CD4-positive, alpha-beta memory T cell (primary cell): ENCODE results near the gene CD93. TPM values are rescaled to one million over a fixed set of nuclear protein-coding genes. Genes with fewer than 3 reads are reported as not detected.

Experiments used
- CTCF ChIA-PET: fragments of 350-600 bp; sonication (Branson Sonifier 250); formaldehyde crosslinking; loops from one replicate; lab custom pipeline; 2021; ENCODE audit warnings: inconsistent platforms; ENCODE audit not compliant: partially characterized antibody; lab: Charles Lee
- POLR2A ChIA-PET: fragments of 350-600 bp; sonication (Branson Sonifier 250); formaldehyde crosslinking; loops from one replicate; lab custom pipeline; 2021; ENCODE audit not compliant: partially characterized antibody; lab: Charles Lee
- DNase-seq, 5 donors: peaks; one replicate each; pipeline versions ENCODE4 v3.0.0 to v3.0.0-alpha.2; 2020 to 2022; ENCODE audit warnings: mixed read lengths in 1 of 5
- H3K27ac ChIP-seq: one replicate; pipeline ENCODE4 v1.7.0; 2013; ENCODE audit warnings: low read depth, low read length
- H3K27me3 ChIP-seq: 2 replicates; pipeline ENCODE4 v1.7.0; 2013; ENCODE audit warnings: mild to moderate bottlenecking, low read length, moderate library complexity; ENCODE audit not compliant: insufficient read depth
- H3K36me3 ChIP-seq: 2 replicates; pipeline ENCODE4 v1.7.0; 2013; ENCODE audit warnings: mild to moderate bottlenecking, low read length, moderate library complexity; ENCODE audit not compliant: insufficient read depth
- H3K4me1 ChIP-seq: 2 replicates; pipeline ENCODE4 v1.7.0; 2013; ENCODE audit warnings: mild to moderate bottlenecking, low read length, moderate library complexity; ENCODE audit not compliant: insufficient read depth
- H3K4me3 ChIP-seq, 2 donors: one replicate each; pipeline ENCODE4 v1.7.0; 2013; ENCODE audit warnings: low read length in 2 of 2, mild to moderate bottlenecking in 1 of 2
- H3K9me3 ChIP-seq, 2 donors: one replicate each; pipeline ENCODE4 v1.7.0; 2013; ENCODE audit warnings: low read length in 2 of 2, control low read depth in 1 of 2; ENCODE audit not compliant: control insufficient read depth in 1 of 2
- H3K27ac Mint-ChIP-seq, 7 donors: one replicate each; pipeline ENCODE4 v1.8.0; 2020 to 2021; ENCODE audit warnings: mixed read lengths in 7 of 7, mild to moderate bottlenecking in 6 of 7, inconsistent platforms in 3 of 7, moderate library complexity in 3 of 7
- H3K27me3 Mint-ChIP-seq, 2 donors: one replicate each; pipeline ENCODE4 v1.8.0; 2020 to 2021; ENCODE audit warnings: mixed read lengths in 2 of 2
- H3K36me3 Mint-ChIP-seq, 2 donors: one replicate each; pipeline ENCODE4 v1.8.0; 2020 to 2021; ENCODE audit warnings: mixed read lengths in 2 of 2, inconsistent platforms in 1 of 2, mild to moderate bottlenecking in 1 of 2
- H3K4me1 Mint-ChIP-seq, 4 donors: one replicate each; pipeline ENCODE4 v1.8.0; 2020 to 2021; ENCODE audit warnings: mixed read lengths in 4 of 4, mild to moderate bottlenecking in 1 of 4
- H3K4me3 Mint-ChIP-seq, 8 donors: one replicate each; pipeline ENCODE4 v1.8.0; 2020 to 2021; ENCODE audit warnings: mixed read lengths in 8 of 8, mild to moderate bottlenecking in 7 of 8, moderate library complexity in 6 of 8, inconsistent platforms in 3 of 8
- H3K9me3 Mint-ChIP-seq, 8 donors: one replicate each; pipeline ENCODE4 v1.8.0; 2020 to 2021; ENCODE audit warnings: mixed read lengths in 8 of 8, mild to moderate bottlenecking in 5 of 8, inconsistent platforms in 3 of 8, moderate library complexity in 1 of 8
- intact Hi-C: fragments of 100-400 bp; cut with micrococcal nuclease; formaldehyde crosslinking; loops from one replicate; pipeline ENCODE4 v1.15.1; 2023
- polyA plus RNA-seq, 2 donors: library from polyadenylated mRNA; unstranded; fragments of 300-500 nt; fragmentation: Illumina TruSeq; gene quantifications; one replicate each; pipeline ENCODE4 v1.2.3, GENCODE V29; 2021
- total RNA-seq, 2 experiments: library from RNA; stranded (reverse); gene quantifications; one replicate each; pipeline ENCODE4 v1.2.3, GENCODE V29; 2021

The CD93 gene
- total and polyA plus RNA-seq, 4 experiments from 2014 or later = 0.55 to 1.3 (median 1.2) TPM; not detected in 1

- Mint-ChIP-seq H3K9me3 (peaks cover 0 to 3% (median 0%) of the 10 kb centered on the region in 8 donors), H3K4me3 (no peak overlapping the region), H3K4me1 (no peaks in the 10 kb centered on the region), H3K36me3 (no peaks in the 10 kb centered on the region), H3K27ac (no peak overlapping the region), H3K27me3 (peaks cover 3 to 9% of the 10 kb centered on the region in 2 donors)
- intact Hi-C loops = no loop called here
- ChIA-PET CTCF (no interaction called here), POLR2A (no interaction called here)
- no peak for DNase-seq
- Histone ChIP-seq H3K27ac (no peak overlapping the region), H3K36me3 (no peaks in the 10 kb centered on the region), H3K4me3 (no peak overlapping the region), H3K27me3 (no peaks in the 10 kb centered on the region), H3K4me1 (no peaks in the 10 kb centered on the region), H3K9me3 (no peaks in the 10 kb centered on the region)
Observed at GRCh38 chr20:23058240-23058639, 27.9 kb downstream of the CD93 start.

- Histone ChIP-seq H3K27ac (no peak overlapping the region), H3K36me3 (no peaks in the 10 kb centered on the region), H3K9me3 (no peaks in the 10 kb centered on the region), H3K4me1 (peaks cover 6% of the 10 kb centered on the region), H3K4me3 (no peak overlapping the region), H3K27me3 (no peaks in the 10 kb centered on the region)
- POLR2A ChIA-PET = no interaction called here
- no peak for DNase-seq
- Mint-ChIP-seq H3K27me3 (peaks cover 18 to 22% of the 10 kb centered on the region in 2 donors), H3K4me3 (no peak overlapping the region), H3K4me1 (peaks cover 0 to 4% (median under 1%) of the 10 kb centered on the region in 4 donors), H3K27ac (no peak overlapping the region), H3K9me3 (peaks cover 0 to 8% (median 0%) of the 10 kb centered on the region in 8 donors), H3K36me3 (no peaks in the 10 kb centered on the region)
- intact Hi-C loops = no loop called here
- CTCF ChIA-PET = no interaction called here
Observed at GRCh38 chr20:23052904-23053303, 33.2 kb downstream of the CD93 start.

- intact Hi-C loops = no loop called here
- peaks cover 3% of the 10 kb centered on the region for H3K27me3 ChIP-seq
- H3K4me3 Mint-ChIP-seq = peak overlapping the region in 5 of 8 donors; percentile 6 to 77 (median 17)
Observed at GRCh38 chr20:23050847-23051627, 35.1 kb downstream of the CD93 start.

GRCh38 chr20:23050076-23050838, 35.9 kb downstream of the CD93 start:
- no peak overlapping the region for H3K27ac Mint-ChIP-seq
- Histone ChIP-seq H3K27ac (no peak overlapping the region), H3K36me3 (no peaks in the 10 kb centered on the region), H3K9me3 (no peaks in the 10 kb centered on the region), H3K4me3 (no peak overlapping the region), H3K4me1 (peaks cover 6% of the 10 kb centered on the region), H3K27me3 (peaks cover 3% of the 10 kb centered on the region)
- DNase-seq = no peak
- ChIA-PET CTCF (interaction anchor here (1.5 kb wide), 1 partner anchor 187 kb away, joined by 3 read pairs; no protein-coding TSS in a partner anchor), POLR2A (no interaction called here)
- H3K36me3 Mint-ChIP-seq = no peaks in the 10 kb centered on the region
- peak overlapping the region in 5 of 8 donors; percentile 10 to 77 (median 49) for H3K4me3 Mint-ChIP-seq
- peaks cover 0 to 8% (median 0%) of the 10 kb centered on the region in 8 donors for H3K9me3 Mint-ChIP-seq
- peaks cover 0 to 4% (median under 1%) of the 10 kb centered on the region in 4 donors for H3K4me1 Mint-ChIP-seq
- intact Hi-C loops = no loop called here
- peaks cover 21 to 29% of the 10 kb centered on the region in 2 donors for H3K27me3 Mint-ChIP-seq

More at GRCh38 chr20:23050847-23051627, 35.1 kb downstream of the CD93 start:
- ChIA-PET POLR2A (no interaction called here), CTCF (interaction anchor here (1.5 kb wide), 1 partner anchor 186 kb away, joined by 3 read pairs; no protein-coding TSS in a partner anchor)
- Histone ChIP-seq H3K4me3 (no peak overlapping the region), H3K9me3 (no peaks in the 10 kb centered on the region), H3K36me3 (no peaks in the 10 kb centered on the region), H3K4me1 (peaks cover 6% of the 10 kb centered on the region), H3K27ac (no peak overlapping the region)
- H3K27ac Mint-ChIP-seq = peak overlapping the region in 1 of 7 donors; percentile 63
- H3K36me3 Mint-ChIP-seq = no peaks in the 10 kb centered on the region
- H3K9me3 Mint-ChIP-seq = peaks cover 0 to 8% (median 0%) of the 10 kb centered on the region in 8 donors
- peaks cover 0 to 4% (median under 1%) of the 10 kb centered on the region in 4 donors for H3K4me1 Mint-ChIP-seq
- DNase-seq = peak in 1 of 5 donors; percentile 16
- H3K27me3 Mint-ChIP-seq = peaks cover 21 to 29% of the 10 kb centered on the region in 2 donors

GRCh38 chr20:23049201-23050075, 36.7 kb downstream of the CD93 start, which contains the start of gene THBD:
TSS of gene THBD (minus strand) at chr20:23049672. CDS start at chr20:23049504, 168 bp downstream.
- intact Hi-C loops = no loop called here
- POLR2A ChIA-PET = no interaction called here
- Histone ChIP-seq H3K4me3 (no peak within 1 kb of the TSS), H3K9me3 (no peaks in the 10 kb centered on the region), H3K36me3 (no peaks in the 10 kb centered on the region), H3K4me1 (peaks cover 6% of the 10 kb centered on the region), H3K27ac (no peak within 1 kb of the TSS), H3K27me3 (peaks cover 3% of the 10 kb centered on the region)
- H3K27me3 Mint-ChIP-seq = peaks cover 25 to 29% of the 10 kb centered on the region in 2 donors
- H3K9me3 Mint-ChIP-seq = peaks cover 0 to 8% (median 0%) of the 10 kb centered on the region in 8 donors
- H3K27ac Mint-ChIP-seq = no peak within 1 kb of the TSS
- DNase-seq = peak in 1 of 5 donors; percentile 7
- CTCF ChIA-PET = interaction anchor here (1.7 kb wide), 1 partner anchor 11 kb away, joined by 5 read pairs; no protein-coding TSS in a partner anchor
- H3K4me3 Mint-ChIP-seq = peak within 1 kb of the TSS in 5 of 8 donors; percentile 10 to 77 (median 41)
- no peaks in the 10 kb centered on the region for H3K36me3 Mint-ChIP-seq
- H3K4me1 Mint-ChIP-seq = peaks cover 0 to 4% (median under 1%) of the 10 kb centered on the region in 4 donors

- H3K4me1 Mint-ChIP-seq = peaks cover 0 to 4% (median under 1%) of the 10 kb centered on the region in 4 donors
- H3K36me3 Mint-ChIP-seq = no peaks in the 10 kb centered on the region
- Histone ChIP-seq H3K9me3 (no peaks in the 10 kb centered on the region), H3K27ac (no peak overlapping the region), H3K4me1 (peaks cover 6% of the 10 kb centered on the region), H3K4me3 (no peak overlapping the region), H3K36me3 (no peaks in the 10 kb centered on the region), H3K27me3 (peaks cover 3% of the 10 kb centered on the region)
- peaks cover 0 to 8% (median 0%) of the 10 kb centered on the region in 8 donors for H3K9me3 Mint-ChIP-seq
- ChIA-PET POLR2A (no interaction called here), CTCF (interaction anchor here (1.7 kb wide), 1 partner anchor 10 kb away, joined by 5 read pairs; no protein-coding TSS in a partner anchor)
- peaks cover 32 to 37% of the 10 kb centered on the region in 2 donors for H3K27me3 Mint-ChIP-seq
- DNase-seq = peak in 3 of 5 donors; percentile 4 to 34 (median 9)
- peak overlapping the region in 2 of 8 donors; percentile 12 to 15 for H3K4me3 Mint-ChIP-seq
- no peak overlapping the region for H3K27ac Mint-ChIP-seq
- intact Hi-C loops = no loop called here
Observed at GRCh38 chr20:23048283-23049200, 37.6 kb downstream of the CD93 start.
